ENCODE data around the gene SHC3.

DNA sequence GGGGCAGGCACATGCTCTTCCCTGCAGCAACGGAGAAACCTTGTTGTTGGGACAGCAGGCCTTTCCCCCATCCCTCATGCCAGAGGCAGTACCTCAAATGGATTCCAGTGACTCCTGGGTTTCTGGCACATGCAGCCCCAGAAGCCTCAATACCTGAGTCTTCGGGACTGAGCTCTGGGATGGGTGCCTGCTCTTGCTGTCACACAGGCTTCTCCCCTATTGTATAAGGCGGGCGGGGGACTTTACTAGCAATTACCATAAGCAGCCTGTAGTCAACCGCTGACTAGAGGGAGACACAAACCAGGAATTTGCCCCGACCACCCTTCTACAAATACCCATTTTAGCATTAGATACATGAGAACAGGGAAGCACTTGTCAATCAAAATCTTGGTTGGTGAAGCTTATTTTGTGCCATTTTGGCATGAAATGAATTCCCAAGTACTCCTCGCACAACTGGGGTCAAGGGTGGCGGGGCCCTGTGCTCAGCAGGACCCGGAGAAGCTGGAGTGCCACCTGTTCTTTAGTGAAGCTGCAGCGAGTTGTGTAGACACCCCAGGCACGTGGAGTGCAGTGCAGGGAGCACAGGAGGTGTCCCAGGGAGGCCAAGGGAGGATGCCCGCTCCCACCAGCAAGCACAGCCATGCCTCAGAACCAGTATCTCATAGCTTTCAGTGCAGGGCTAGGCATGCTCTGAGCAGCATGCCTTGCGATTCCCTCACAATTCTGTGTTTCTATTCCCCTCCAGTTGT is 166.2 kb downstream of the SHC3 start:
- no peak for TF ChIP-seq SRF (IDR thresholded peaks at IDR 0.05; ENCODE audit: low read depth)
- TF ChIP-seq, protein P1, sequence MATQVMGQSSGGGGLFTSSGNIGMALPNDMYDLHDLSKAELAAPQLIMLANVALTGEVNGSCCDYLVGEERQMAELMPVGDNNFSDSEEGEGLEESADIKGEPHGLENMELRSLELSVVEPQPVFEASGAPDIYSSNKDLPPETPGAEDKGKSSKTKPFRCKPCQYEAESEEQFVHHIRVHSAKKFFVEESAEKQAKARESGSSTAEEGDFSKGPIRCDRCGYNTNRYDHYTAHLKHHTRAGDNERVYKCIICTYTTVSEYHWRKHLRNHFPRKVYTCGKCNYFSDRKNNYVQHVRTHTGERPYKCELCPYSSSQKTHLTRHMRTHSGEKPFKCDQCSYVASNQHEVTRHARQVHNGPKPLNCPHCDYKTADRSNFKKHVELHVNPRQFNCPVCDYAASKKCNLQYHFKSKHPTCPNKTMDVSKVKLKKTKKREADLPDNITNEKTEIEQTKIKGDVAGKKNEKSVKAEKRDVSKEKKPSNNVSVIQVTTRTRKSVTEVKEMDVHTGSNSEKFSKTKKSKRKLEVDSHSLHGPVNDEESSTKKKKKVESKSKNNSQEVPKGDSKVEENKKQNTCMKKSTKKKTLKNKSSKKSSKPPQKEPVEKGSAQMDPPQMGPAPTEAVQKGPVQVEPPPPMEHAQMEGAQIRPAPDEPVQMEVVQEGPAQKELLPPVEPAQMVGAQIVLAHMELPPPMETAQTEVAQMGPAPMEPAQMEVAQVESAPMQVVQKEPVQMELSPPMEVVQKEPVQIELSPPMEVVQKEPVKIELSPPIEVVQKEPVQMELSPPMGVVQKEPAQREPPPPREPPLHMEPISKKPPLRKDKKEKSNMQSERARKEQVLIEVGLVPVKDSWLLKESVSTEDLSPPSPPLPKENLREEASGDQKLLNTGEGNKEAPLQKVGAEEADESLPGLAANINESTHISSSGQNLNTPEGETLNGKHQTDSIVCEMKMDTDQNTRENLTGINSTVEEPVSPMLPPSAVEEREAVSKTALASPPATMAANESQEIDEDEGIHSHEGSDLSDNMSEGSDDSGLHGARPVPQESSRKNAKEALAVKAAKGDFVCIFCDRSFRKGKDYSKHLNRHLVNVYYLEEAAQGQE (IDR thresholded peaks at IDR 0.05; ENCODE audit: low read depth), result no peak
- no peak for TF ChIP-seq POLR2A (IDR thresholded peaks at IDR 0.05; ENCODE audit: borderline replicate concordance, extremely low read depth, insufficient read depth, insufficient read length)
- TF ChIP-seq POLR2AphosphoS5 (IDR thresholded peaks at IDR 0.05; ENCODE audit: low read depth, low read length), result no peak

All from HCT116 (cell line).